Measurements from ENCODE around the gene MYL5.

GRCh38 chr4:726838-727237, 52.5 kb downstream of the MYL5 start:
- TF ChIP-seq CTCF (IDR thresholded peaks at IDR 0.05): no peak
- TF ChIP-seq POLR2AphosphoS5 (IDR thresholded peaks at IDR 0.05): no peak

Data from breast epithelium (tissue), 3 donors.